NB4 (cell line): ENCODE measurements around the gene PTPRG.

Experiments used
- DNase-seq: peaks from one replicate; pipeline ENCODE4 v3.0.0; 2010; ENCODE audit warnings: low read depth
- H3K4me3 ChIP-seq: one replicate; pipeline ENCODE4 v1.5.1; 2011; ENCODE audit warnings: mild to moderate bottlenecking, low read depth, low read length, moderate library complexity
- CTCF ChIP-seq: IDR thresholded peaks from one replicate; pipeline ENCODE4 v1.5.1; 2012; ENCODE audit warnings: low read depth, low read length
- MAX ChIP-seq: IDR thresholded peaks from 2 replicates; pipeline ENCODE4 v1.6.1; 2011; ENCODE audit warnings: low read depth, low read length
- MYC ChIP-seq: IDR thresholded peaks from 2 replicates; pipeline ENCODE4 v1.6.1; 2011; ENCODE audit warnings: low read depth, low read length
- POLR2A ChIP-seq: IDR thresholded peaks from 2 replicates; pipeline ENCODE4 v1.6.1; 2011; ENCODE audit warnings: mild to moderate bottlenecking; ENCODE audit not compliant: insufficient read length; ENCODE audit errors: extremely low read depth

PTPRG gene

GRCh38 chr3:61778095-61778494 lies 216.7 kb downstream of the PTPRG start:
- DNase-seq: peak; percentile 1
- TF ChIP-seq POLR2A (no peak), MYC (no peak), CTCF (no peak), MAX (no peak)
- no peak overlapping the region for H3K4me3 ChIP-seq

DNA sequence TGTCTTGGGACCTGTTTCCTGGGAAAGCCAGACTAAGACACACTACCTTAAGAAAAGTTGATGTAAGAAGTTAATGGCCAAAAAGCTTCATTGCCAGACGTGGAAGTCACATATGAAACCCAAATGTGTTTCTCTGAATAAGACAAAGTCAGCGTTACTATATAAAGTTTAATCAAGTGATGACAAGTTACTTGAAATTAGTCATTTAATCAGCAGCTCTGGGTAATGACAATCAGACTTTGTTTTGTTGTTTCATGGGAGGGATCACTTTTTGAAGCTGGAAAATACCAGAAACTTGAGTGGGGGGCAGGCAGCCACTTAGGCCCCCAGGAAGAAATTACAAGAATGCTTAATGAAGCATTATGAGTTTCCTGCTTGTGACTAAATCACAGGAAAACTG lies 218.6 kb downstream of the PTPRG start:
- no peak for TF ChIP-seq POLR2A
- no peak for TF ChIP-seq MYC
- no peak for TF ChIP-seq MAX
- no peak for TF ChIP-seq CTCF
- no peak overlapping the region for H3K4me3 ChIP-seq
- no peak for DNase-seq

GRCh38 chr3:61780455-61781228 lies 219.3 kb downstream of the PTPRG start:
- H3K4me3 ChIP-seq: no peak overlapping the region
- TF ChIP-seq CTCF (no peak), POLR2A (no peak), MYC (no peak), MAX (no peak)
- DNase-seq: no peak

DNA sequence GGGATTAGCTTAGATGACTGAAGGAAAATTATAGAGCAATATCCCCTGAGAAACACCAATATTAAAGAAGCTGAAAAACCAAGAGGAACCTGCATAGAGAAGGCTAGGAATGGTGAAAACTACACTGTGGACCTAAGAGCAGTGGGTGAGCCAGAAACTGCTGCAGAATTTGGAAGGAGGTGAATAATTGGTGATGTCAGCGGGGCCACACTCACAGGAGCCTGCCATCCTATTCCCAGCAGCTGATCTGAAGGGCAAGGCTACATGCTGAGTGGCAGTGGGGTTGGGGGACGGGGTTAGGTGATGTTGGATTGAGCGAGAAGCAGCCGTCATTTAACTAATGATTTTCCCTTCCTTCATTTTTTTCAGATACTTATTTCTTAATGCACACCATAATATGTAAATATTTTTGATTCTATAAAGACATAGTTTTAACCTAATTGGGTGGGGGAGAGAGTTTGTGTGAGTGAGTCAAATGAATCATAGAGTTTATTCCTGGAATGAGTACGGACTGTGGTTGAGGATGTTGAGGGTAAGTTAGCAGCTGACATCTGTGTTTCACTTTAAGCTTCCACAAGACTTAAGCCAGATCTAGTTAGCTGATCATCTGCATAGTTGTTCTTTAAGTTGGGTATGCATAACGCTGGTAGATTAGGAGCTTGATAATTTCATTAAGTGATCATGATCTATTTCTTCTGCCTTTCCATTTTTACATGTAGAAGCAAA lies 222.8 kb downstream of the PTPRG start:
- no peak for DNase-seq
- H3K4me3 ChIP-seq: no peak overlapping the region
- TF ChIP-seq CTCF: no peak
- no peak for TF ChIP-seq POLR2A
- TF ChIP-seq MAX: no peak
- no peak for TF ChIP-seq MYC

GRCh38 chr3:61788623-61789507 lies 227.5 kb downstream of the PTPRG start:
- DNase-seq: no peak
- no peak for TF ChIP-seq MAX
- no peak for TF ChIP-seq POLR2A
- no peak for TF ChIP-seq MYC
- TF ChIP-seq CTCF: no peak
- H3K4me3 ChIP-seq: no peak overlapping the region
